ENCODE data around the gene TOR2A. TPM values are rescaled to one million over a fixed set of nuclear protein-coding genes. Genes with fewer than 3 reads are reported as not detected.

TOR2A gene
- total RNA-seq, 5 donors from 2014 or later (not counting 1 experiment from before 2014, with no cell fraction given), result 7.7 to 18.4 (median 15.5) TPM

DNA sequence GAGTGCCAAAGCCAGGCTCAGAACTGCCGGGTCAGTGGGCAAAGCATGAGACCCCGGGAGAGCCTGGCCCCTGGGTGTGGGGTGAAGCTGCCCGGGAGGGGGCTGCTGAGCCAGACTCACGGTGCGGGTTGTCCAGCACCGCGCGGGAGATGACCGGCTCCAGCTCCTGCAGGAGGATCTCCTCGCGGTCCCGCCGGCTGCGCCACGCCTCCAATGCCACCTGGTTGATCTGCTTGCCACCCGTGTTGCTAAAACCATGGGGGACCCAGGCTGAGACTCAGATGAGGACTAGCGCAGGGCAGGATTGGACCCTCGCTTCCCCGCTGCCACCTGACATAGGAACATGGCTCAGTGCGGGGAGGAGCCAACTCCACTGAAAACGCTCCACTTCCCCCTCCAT, 2.6 kb downstream of the TOR2A start:
- Histone ChIP-seq H3K9me3 (no peaks in the 10 kb centered on the region), H3K4me1 (ENCODE audit: control insufficient read depth in 1 of 2, extremely low read depth in 1 of 2, insufficient read depth in 2 of 2, low read length in 2 of 2) (peaks cover 2 to 23% of the 10 kb centered on the region in 2 experiments), H3K4me3 (ENCODE audit: control insufficient read depth in 1 of 2, extremely low read depth in 1 of 2, low read length in 1 of 2) (no peak overlapping the region), H3K27ac (ENCODE audit: low read length) (no peak overlapping the region), H3K36me3 (ENCODE audit: control insufficient read depth in 2 of 2, extremely low read depth in 1 of 2, insufficient read depth in 1 of 2, low read length in 1 of 2) (peaks cover 9 to 12% of the 10 kb centered on the region in 2 donors), H3K27me3 (replicated peaks in 1 of 2; ENCODE audit: control insufficient read depth in 2 of 2, extremely low read depth in 1 of 2, insufficient read depth in 2 of 2, low read length in 1 of 2) (no peaks in the 10 kb centered on the region)
- CTCF ChIA-PET, result interaction anchor here in 1 of 2 donors (0.5 kb wide), 1 partner anchor 14 kb away, joined by 9 read pairs; no protein-coding TSS in a partner anchor
- H3K4me3 Mint-ChIP-seq, result no peak overlapping the region
- peaks cover 6% of the 10 kb centered on the region for H3K36me3 Mint-ChIP-seq
- H3K4me1 Mint-ChIP-seq, result peaks cover 5 to 22% (median 17%) of the 10 kb centered on the region in 3 donors
- no peak for DNase-seq
- no peaks in the 10 kb centered on the region for H3K27me3 Mint-ChIP-seq
- ATAC-seq (replicated peaks in 1 of 4), result no peak
- WGBS (ENCODE audit: insufficient coverage), result 96% methylated on average over 21 of the region's 21 CpGs
- no peaks in the 10 kb centered on the region for H3K9me3 Mint-ChIP-seq
- POLR2A ChIA-PET, result no interaction called here
- no peak overlapping the region for H3K27ac Mint-ChIP-seq

DNA sequence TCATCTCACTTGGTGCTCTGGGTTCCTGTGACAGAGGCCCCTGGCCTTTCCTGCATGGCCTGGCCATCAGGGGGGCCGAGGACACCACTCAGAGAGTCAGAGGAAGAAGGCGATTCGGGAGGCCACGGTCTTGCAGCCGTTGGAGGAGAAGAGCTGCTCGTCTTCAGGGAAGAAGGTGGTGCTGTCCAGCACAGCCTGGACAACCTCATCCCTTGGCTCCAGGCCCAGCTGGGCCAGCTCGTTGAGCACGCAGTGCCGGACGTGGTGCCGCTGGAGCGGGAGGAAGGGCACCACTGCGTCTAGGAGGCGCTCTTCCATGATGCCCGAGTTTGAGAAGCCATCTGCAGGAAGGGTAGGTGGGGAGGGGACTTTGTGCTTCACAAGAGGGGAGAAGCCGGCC, 3.2 kb downstream of the TOR2A start:
- Mint-ChIP-seq H3K9me3 (no peaks in the 10 kb centered on the region), H3K27me3 (no peaks in the 10 kb centered on the region), H3K4me3 (no peak overlapping the region), H3K36me3 (peaks cover 6% of the 10 kb centered on the region), H3K4me1 (peaks cover 5 to 19% (median 17%) of the 10 kb centered on the region in 3 donors), H3K27ac (no peak overlapping the region)
- Histone ChIP-seq H3K4me3 (ENCODE audit: control insufficient read depth in 1 of 2, extremely low read depth in 1 of 2, low read length in 1 of 2) (no peak overlapping the region), H3K27me3 (replicated peaks in 1 of 2; ENCODE audit: control insufficient read depth in 2 of 2, extremely low read depth in 1 of 2, insufficient read depth in 2 of 2, low read length in 1 of 2) (no peaks in the 10 kb centered on the region), H3K27ac (ENCODE audit: low read length) (no peak overlapping the region), H3K4me1 (ENCODE audit: control insufficient read depth in 1 of 2, extremely low read depth in 1 of 2, insufficient read depth in 2 of 2, low read length in 2 of 2) (peaks cover 2 to 23% of the 10 kb centered on the region in 2 experiments), H3K36me3 (ENCODE audit: control insufficient read depth in 2 of 2, extremely low read depth in 1 of 2, insufficient read depth in 1 of 2, low read length in 1 of 2) (peaks cover 10 to 12% of the 10 kb centered on the region in 2 donors), H3K9me3 (no peaks in the 10 kb centered on the region)
- CTCF ChIA-PET, result interaction anchor here in 1 of 2 donors (0.5 kb wide), 1 partner anchor 14 kb away, joined by 9 read pairs; no protein-coding TSS in a partner anchor
- DNase-seq (no peak), ATAC-seq (replicated peaks in 1 of 4) (no peak)
- POLR2A ChIA-PET, result no interaction called here
- 97% methylated on average over 15 of the region's 16 CpGs for WGBS (ENCODE audit: insufficient coverage)

DNA sequence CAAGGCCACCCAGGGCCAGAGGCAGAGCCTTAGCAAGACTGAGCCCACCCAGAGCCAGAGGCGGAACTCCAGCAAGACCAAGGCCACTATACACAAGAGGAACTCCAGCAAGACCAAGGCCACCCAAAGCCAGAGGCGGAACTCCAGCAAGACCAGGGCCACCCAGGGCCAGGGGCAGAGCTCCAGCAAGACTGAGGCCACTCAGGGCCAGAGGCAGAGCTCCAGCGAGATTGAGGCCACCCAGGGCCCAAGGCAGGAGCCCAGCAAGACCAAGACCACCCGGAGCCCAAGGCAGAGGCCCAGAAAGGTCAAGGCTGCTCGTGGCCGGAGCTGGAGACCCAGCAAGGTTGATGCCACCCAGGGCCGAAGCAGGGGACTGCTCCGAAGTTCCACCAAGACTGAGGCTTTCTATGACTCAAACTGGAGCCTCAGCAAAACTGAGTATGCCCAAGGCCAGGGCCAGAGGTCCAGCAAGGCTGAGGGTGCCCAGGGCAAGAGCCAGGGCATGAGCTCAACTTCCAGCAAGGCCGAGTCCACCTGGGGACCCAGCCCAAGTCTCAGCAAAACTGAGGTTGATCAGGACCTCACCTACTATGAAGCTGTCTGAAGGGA, 4.2 kb downstream of the TOR2A start:
- H3K4me3 Mint-ChIP-seq, result no peak overlapping the region
- H3K27me3 Mint-ChIP-seq, result no peaks in the 10 kb centered on the region
- ATAC-seq (replicated peaks in 1 of 4) (no peak), DNase-seq (no peak)
- H3K4me1 Mint-ChIP-seq, result peaks cover 5 to 18% (median 17%) of the 10 kb centered on the region in 3 donors
- H3K9me3 Mint-ChIP-seq, result no peaks in the 10 kb centered on the region
- no peak overlapping the region for H3K27ac Mint-ChIP-seq
- H3K27me3 ChIP-seq (replicated peaks in 1 of 2; ENCODE audit: control insufficient read depth in 2 of 2, extremely low read depth in 1 of 2, insufficient read depth in 2 of 2, low read length in 1 of 2), result no peaks in the 10 kb centered on the region
- no peaks in the 10 kb centered on the region for H3K9me3 ChIP-seq
- no peak overlapping the region for H3K27ac ChIP-seq (ENCODE audit: low read length)
- peaks cover 6% of the 10 kb centered on the region for H3K36me3 Mint-ChIP-seq
- H3K4me1 ChIP-seq (ENCODE audit: control insufficient read depth in 1 of 2, extremely low read depth in 1 of 2, insufficient read depth in 2 of 2, low read length in 2 of 2), result peaks cover 2 to 19% of the 10 kb centered on the region in 2 experiments
- H3K36me3 ChIP-seq (ENCODE audit: control insufficient read depth in 2 of 2, extremely low read depth in 1 of 2, insufficient read depth in 1 of 2, low read length in 1 of 2), result peaks cover 12% of the 10 kb centered on the region in 2 donors
- no peak overlapping the region for H3K4me3 ChIP-seq (ENCODE audit: control insufficient read depth in 1 of 2, extremely low read depth in 1 of 2, low read length in 1 of 2)
- CTCF ChIA-PET, result no interaction called here
- POLR2A ChIA-PET, result interaction anchor here in 1 of 2 donors (0.6 kb wide), 1 partner anchor 61 kb away, joined by 5 read pairs; no protein-coding TSS in a partner anchor
- WGBS (ENCODE audit: insufficient coverage), result 85% methylated on average over 9 of the region's 9 CpGs

DNA sequence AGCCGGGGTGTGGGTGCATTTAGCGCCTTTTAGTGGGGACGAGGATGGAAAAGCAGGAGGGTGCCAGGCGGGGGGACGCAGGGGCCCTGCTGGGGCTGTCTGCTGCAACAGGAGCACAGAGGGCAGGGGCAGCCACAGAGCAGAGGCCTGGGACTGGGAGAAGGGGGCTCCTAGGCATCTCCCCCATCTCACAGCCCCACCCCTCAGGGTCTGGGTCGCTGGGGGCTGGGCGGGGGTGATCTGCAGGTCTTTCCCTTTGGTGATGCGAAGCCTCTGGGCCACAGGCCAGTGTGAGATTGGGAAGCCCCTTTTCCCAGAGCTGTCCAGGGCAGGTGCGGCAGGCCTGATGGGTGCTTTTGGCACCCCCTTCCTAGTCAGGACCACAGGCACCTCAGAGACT, 4.8 kb downstream of the TOR2A start:
- Mint-ChIP-seq H3K4me1 (peaks cover under 1 to 12% (median 12%) of the 10 kb centered on the region in 3 donors), H3K36me3 (peaks cover 6% of the 10 kb centered on the region), H3K4me3 (no peak overlapping the region), H3K27ac (no peak overlapping the region), H3K9me3 (no peaks in the 10 kb centered on the region), H3K27me3 (no peaks in the 10 kb centered on the region)
- Histone ChIP-seq H3K9me3 (no peaks in the 10 kb centered on the region), H3K27ac (ENCODE audit: low read length) (no peak overlapping the region), H3K4me3 (ENCODE audit: control insufficient read depth in 1 of 2, extremely low read depth in 1 of 2, low read length in 1 of 2) (no peak overlapping the region), H3K4me1 (ENCODE audit: control insufficient read depth in 1 of 2, extremely low read depth in 1 of 2, insufficient read depth in 2 of 2, low read length in 2 of 2) (peaks cover 0 to 13% of the 10 kb centered on the region in 2 experiments), H3K36me3 (ENCODE audit: control insufficient read depth in 2 of 2, extremely low read depth in 1 of 2, insufficient read depth in 1 of 2, low read length in 1 of 2) (peaks cover 12% of the 10 kb centered on the region in 2 donors), H3K27me3 (replicated peaks in 1 of 2; ENCODE audit: control insufficient read depth in 2 of 2, extremely low read depth in 1 of 2, insufficient read depth in 2 of 2, low read length in 1 of 2) (no peaks in the 10 kb centered on the region)
- 96% methylated on average over 6 of the region's 9 CpGs for WGBS (ENCODE audit: insufficient coverage)
- DNase-seq (no peak), ATAC-seq (replicated peaks in 1 of 4) (no peak)
- ChIA-PET CTCF (no interaction called here), POLR2A (no interaction called here)

DNA sequence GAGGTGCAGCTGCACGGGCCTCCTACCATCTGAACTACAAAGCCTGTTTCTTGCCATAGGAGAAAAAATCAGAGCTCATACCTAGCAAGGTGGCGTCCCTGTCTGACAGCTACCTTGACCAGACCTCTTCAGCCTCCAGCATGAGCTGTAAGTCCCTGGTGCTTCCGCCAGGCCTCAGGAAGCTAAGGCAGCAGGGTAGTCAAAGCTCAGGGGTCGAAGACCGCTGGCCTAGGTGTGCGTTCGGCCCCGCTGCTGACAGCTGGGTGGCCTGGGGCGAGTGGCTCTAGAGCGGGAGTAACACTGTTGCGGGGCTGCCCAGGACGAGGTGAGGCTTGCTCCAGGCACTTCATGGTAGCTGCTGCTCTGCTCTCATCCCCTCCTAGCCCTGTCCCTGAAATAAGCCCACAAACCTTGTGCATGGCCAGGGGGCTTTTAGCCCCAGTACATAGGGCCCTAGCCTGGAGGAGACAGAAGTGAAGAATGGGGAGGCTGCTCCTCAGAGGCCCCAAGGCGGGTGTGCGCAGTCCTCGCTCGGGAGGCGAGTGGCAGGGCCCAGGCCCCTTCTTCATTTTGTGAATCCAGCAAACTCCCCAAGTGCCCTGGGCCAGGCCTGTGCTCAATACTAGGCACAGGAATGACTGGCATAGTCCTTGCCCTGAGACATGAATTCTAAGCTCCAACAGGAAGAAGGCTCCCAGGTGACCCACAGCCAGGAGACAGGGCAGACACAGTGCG, 5.4 kb downstream of the TOR2A start:
- ChIA-PET CTCF (interaction anchor here in 1 of 2 donors (0.6 kb wide), 1 partner anchor 49 kb away, joined by 3 read pairs; the partner anchor contains the start of gene SH2D3C), POLR2A (interaction anchor here in 1 of 2 donors (0.6 kb wide), 1 partner anchor 119 kb away, joined by 5 read pairs; no protein-coding TSS in a partner anchor)
- H3K4me1 ChIP-seq (ENCODE audit: control insufficient read depth in 1 of 2, extremely low read depth in 1 of 2, insufficient read depth in 2 of 2, low read length in 2 of 2), result peaks cover 0 to 11% of the 10 kb centered on the region in 2 experiments
- Mint-ChIP-seq H3K36me3 (peaks cover 6% of the 10 kb centered on the region), H3K27me3 (no peaks in the 10 kb centered on the region), H3K27ac (no peak overlapping the region), H3K9me3 (no peaks in the 10 kb centered on the region), H3K4me3 (no peak overlapping the region), H3K4me1 (peaks cover 0 to 11% (median 11%) of the 10 kb centered on the region in 3 donors)
- no peaks in the 10 kb centered on the region for H3K27me3 ChIP-seq (replicated peaks in 1 of 2; ENCODE audit: control insufficient read depth in 2 of 2, extremely low read depth in 1 of 2, insufficient read depth in 2 of 2, low read length in 1 of 2)
- WGBS (ENCODE audit: insufficient coverage), result 94% methylated on average over 12 of the region's 18 CpGs
- ATAC-seq (replicated peaks in 1 of 4) (no peak), DNase-seq (no peak)
- H3K4me3 ChIP-seq (ENCODE audit: control insufficient read depth in 1 of 2, extremely low read depth in 1 of 2, low read length in 1 of 2), result no peak overlapping the region
- H3K36me3 ChIP-seq (ENCODE audit: control insufficient read depth in 2 of 2, extremely low read depth in 1 of 2, insufficient read depth in 1 of 2, low read length in 1 of 2), result peaks cover 12% of the 10 kb centered on the region in 2 donors
- H3K27ac ChIP-seq (ENCODE audit: low read length), result no peak overlapping the region
- H3K9me3 ChIP-seq, result no peaks in the 10 kb centered on the region

DNA sequence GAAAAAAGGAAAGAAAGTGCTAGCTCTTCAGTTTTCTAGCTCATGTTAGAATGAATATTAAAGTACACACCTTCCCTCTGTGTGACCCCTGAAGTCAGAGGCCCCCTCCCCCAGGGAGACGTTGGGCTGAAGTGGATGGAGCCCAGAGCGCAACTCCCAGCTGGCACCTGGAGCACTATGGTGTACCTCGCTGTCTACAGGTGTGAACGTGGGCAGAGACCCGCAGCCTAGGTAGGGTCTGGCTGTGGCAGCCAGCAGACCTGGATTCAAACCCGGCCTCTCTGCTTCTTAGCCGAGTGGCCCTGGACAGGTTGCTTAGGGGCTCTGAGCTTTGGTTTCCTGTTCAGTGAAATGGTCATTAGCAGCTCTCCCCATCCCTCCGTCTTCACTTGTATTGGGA, 6.3 kb downstream of the TOR2A start:
- no peaks in the 10 kb centered on the region for H3K9me3 ChIP-seq
- peaks cover 6% of the 10 kb centered on the region for H3K36me3 Mint-ChIP-seq
- no peaks in the 10 kb centered on the region for H3K27me3 ChIP-seq (replicated peaks in 1 of 2; ENCODE audit: control insufficient read depth in 2 of 2, extremely low read depth in 1 of 2, insufficient read depth in 2 of 2, low read length in 1 of 2)
- no peak overlapping the region for H3K4me3 Mint-ChIP-seq
- H3K9me3 Mint-ChIP-seq, result no peaks in the 10 kb centered on the region
- H3K4me1 ChIP-seq (ENCODE audit: control insufficient read depth in 1 of 2, extremely low read depth in 1 of 2, insufficient read depth in 2 of 2, low read length in 2 of 2), result peaks cover 0 to 2% of the 10 kb centered on the region in 2 experiments
- no peak overlapping the region for H3K27ac ChIP-seq (ENCODE audit: low read length)
- DNase-seq, result no peak
- ChIA-PET CTCF (interaction anchor here in 1 of 2 donors (0.5 kb wide), 1 partner anchor 340 kb away, joined by 4 read pairs; no protein-coding TSS in a partner anchor), POLR2A (interaction anchor here in 1 of 2 donors (0.6 kb wide), 2 partner anchors 120 to 151 kb away, joined by 5 read pairs; no protein-coding TSS in a partner anchor)
- ATAC-seq (replicated peaks in 1 of 4), result no peak
- WGBS (ENCODE audit: insufficient coverage), result 95% methylated on average over 4 of the region's 8 CpGs
- H3K27ac Mint-ChIP-seq, result no peak overlapping the region
- H3K36me3 ChIP-seq (ENCODE audit: control insufficient read depth in 2 of 2, extremely low read depth in 1 of 2, insufficient read depth in 1 of 2, low read length in 1 of 2), result peaks cover 12% of the 10 kb centered on the region in 2 donors
- H3K27me3 Mint-ChIP-seq, result no peaks in the 10 kb centered on the region
- peaks cover 0 to 3% (median 3%) of the 10 kb centered on the region in 3 donors for H3K4me1 Mint-ChIP-seq
- H3K4me3 ChIP-seq (ENCODE audit: control insufficient read depth in 1 of 2, extremely low read depth in 1 of 2, low read length in 1 of 2), result no peak overlapping the region
